Loucy (cell line): ENCODE measurements around the gene MAN1C1.

Experiments used
- H2AFZ ChIP-seq: fragments of 200-600 bp; sonication (generic); 2 replicates; pipeline ENCODE4 v1.6.0; 2016; ENCODE audit warnings: antibody characterized with exemption, mild to moderate bottlenecking, low read length, moderate library complexity
- H3F3A ChIP-seq: fragments of 200-600 bp; 2 replicates; pipeline ENCODE4 v1.6.0; 2016; ENCODE audit warnings: antibody characterized with exemption, low read depth, mild to moderate bottlenecking
- H3K27me3 ChIP-seq: fragments of 200-600 bp; sonication (generic); 2 replicates; pipeline ENCODE4 v1.6.1; 2014; ENCODE audit warnings: low read length, mild to moderate bottlenecking; ENCODE audit not compliant: insufficient read depth, poor library complexity, severe bottlenecking
- H3K36me3 ChIP-seq: fragments of 200-600 bp; sonication (generic); 2 replicates; pipeline ENCODE4 v1.6.1; 2016; ENCODE audit warnings: low read length; ENCODE audit not compliant: insufficient read depth
- H3K4me1 ChIP-seq: fragments of 200-600 bp; sonication (generic); 2 replicates; pipeline ENCODE4 v1.5.1; 2014; ENCODE audit warnings: low read length, mild to moderate bottlenecking; ENCODE audit not compliant: insufficient read depth, poor library complexity, severe bottlenecking
- H3K4me2 ChIP-seq: fragments of 200-600 bp; sonication (generic); 2 replicates; pipeline ENCODE4 v1.6.0; 2014; ENCODE audit warnings: antibody characterized with exemption, low read length, low read depth, mild to moderate bottlenecking; ENCODE audit not compliant: poor library complexity, severe bottlenecking
- H3K4me3 ChIP-seq: fragments of 200-600 bp; sonication (generic); 2 replicates; pipeline ENCODE4 v1.5.1; 2014; ENCODE audit warnings: low read length, mild to moderate bottlenecking, mixed read lengths; ENCODE audit not compliant: poor library complexity, severe bottlenecking
- H3K79me2 ChIP-seq: fragments of 200-600 bp; sonication (generic); 2 replicates; pipeline ENCODE4 v1.6.1; 2014; ENCODE audit warnings: low read length; ENCODE audit not compliant: insufficient read depth
- H3K9ac ChIP-seq: fragments of 200-600 bp; sonication (generic); 2 replicates; pipeline ENCODE4 v1.6.0; 2014; ENCODE audit warnings: mild to moderate bottlenecking, low read depth, low read length, moderate library complexity; ENCODE audit not compliant: poor library complexity, severe bottlenecking
- H3K9me2 ChIP-seq: fragments of 200-600 bp; sonication (generic); replicated peaks from 2 replicates; pipeline ENCODE4 v1.6.1; 2016; ENCODE audit warnings: low read depth, low read length, mixed read lengths
- H3K9me3 ChIP-seq: fragments of 200-600 bp; sonication (generic); 2 replicates; pipeline ENCODE4 v1.6.1; 2014; ENCODE audit warnings: mild to moderate bottlenecking, antibody characterized with exemption, low read length, low read depth; ENCODE audit not compliant: insufficient read depth
- H4K20me1 ChIP-seq: fragments of 200-600 bp; sonication (generic); 2 replicates; pipeline ENCODE4 v1.6.0; 2014; ENCODE audit warnings: antibody characterized with exemption, low read length, mild to moderate bottlenecking; ENCODE audit not compliant: insufficient read depth, poor library complexity, severe bottlenecking
- CTCF ChIP-seq: fragments of 200-600 bp; sonication (generic); conservative IDR thresholded peaks from 2 replicates; pipeline ENCODE4 v1.5.1; 2014; ENCODE audit warnings: mild to moderate bottlenecking, antibody characterized with exemption, low read length
- EZH2phosphoT487 ChIP-seq: fragments of 200-600 bp; IDR thresholded peaks from 2 replicates; pipeline ENCODE4 v1.6.1; 2018; ENCODE audit warnings: antibody characterized with exemption, mild to moderate bottlenecking, moderate library complexity, borderline replicate concordance

MAN1C1 gene

GRCh38 chr1:25809283-25809926 lies 192.8 kb downstream of the MAN1C1 start:
- Histone ChIP-seq H3K9ac (no peak overlapping the region), H2AFZ (no peak overlapping the region), H3F3A (no peaks in the 10 kb centered on the region)

GRCh38 chr1:25809929-25810328 lies 193.3 kb downstream of the MAN1C1 start:
- Histone ChIP-seq H3K79me2 (no peaks in the 10 kb centered on the region), H3F3A (no peaks in the 10 kb centered on the region), H3K27me3 (no peaks in the 10 kb centered on the region), H3K9me3 (no peaks in the 10 kb centered on the region), H3K4me3 (no peak overlapping the region), H3K36me3 (no peaks in the 10 kb centered on the region), H3K4me1 (peaks cover 2% of the 10 kb centered on the region), H3K9me2 (no peaks in the 10 kb centered on the region), H2AFZ (no peak overlapping the region), H3K9ac (no peak overlapping the region), H4K20me1 (no peaks in the 10 kb centered on the region), H3K4me2 (no peak overlapping the region)
- TF ChIP-seq CTCF (no peak), EZH2phosphoT487 (no peak)

More at GRCh38 chr1:25809283-25809926, 192.8 kb downstream of the MAN1C1 start:
- TF ChIP-seq EZH2phosphoT487 (no peak), CTCF (no peak)
- Histone ChIP-seq H3K4me2 (no peak overlapping the region), H3K79me2 (no peaks in the 10 kb centered on the region), H3K9me2 (no peaks in the 10 kb centered on the region), H3K9me3 (no peaks in the 10 kb centered on the region), H3K27me3 (no peaks in the 10 kb centered on the region), H3K4me3 (no peak overlapping the region), H3K4me1 (peaks cover 2% of the 10 kb centered on the region), H4K20me1 (no peaks in the 10 kb centered on the region), H3K36me3 (no peaks in the 10 kb centered on the region)

GRCh38 chr1:25810341-25811299 lies 194.0 kb downstream of the MAN1C1 start:
- Histone ChIP-seq H3K4me2 (no peak overlapping the region), H3K9me2 (no peaks in the 10 kb centered on the region), H3K9ac (no peak overlapping the region), H3K79me2 (no peaks in the 10 kb centered on the region), H3K36me3 (no peaks in the 10 kb centered on the region), H3K9me3 (no peaks in the 10 kb centered on the region), H3K27me3 (no peaks in the 10 kb centered on the region), H3F3A (no peaks in the 10 kb centered on the region), H4K20me1 (no peaks in the 10 kb centered on the region), H3K4me3 (no peak overlapping the region), H2AFZ (peak overlapping the region; percentile 73; the same call in 1 of the 2 replicates), H3K4me1 (peaks cover 2% of the 10 kb centered on the region)
- TF ChIP-seq CTCF = peak; percentile 95
- TF ChIP-seq EZH2phosphoT487 = no peak
